ENCODE data around the gene FPR3. TPM values are rescaled to one million over a fixed set of nuclear protein-coding genes. Genes with fewer than 3 reads are reported as not detected.

FPR3 gene
- total and polyA plus RNA-seq, 10 donors, result 3.4 to 19.7 (median 9.2) TPM

DNA sequence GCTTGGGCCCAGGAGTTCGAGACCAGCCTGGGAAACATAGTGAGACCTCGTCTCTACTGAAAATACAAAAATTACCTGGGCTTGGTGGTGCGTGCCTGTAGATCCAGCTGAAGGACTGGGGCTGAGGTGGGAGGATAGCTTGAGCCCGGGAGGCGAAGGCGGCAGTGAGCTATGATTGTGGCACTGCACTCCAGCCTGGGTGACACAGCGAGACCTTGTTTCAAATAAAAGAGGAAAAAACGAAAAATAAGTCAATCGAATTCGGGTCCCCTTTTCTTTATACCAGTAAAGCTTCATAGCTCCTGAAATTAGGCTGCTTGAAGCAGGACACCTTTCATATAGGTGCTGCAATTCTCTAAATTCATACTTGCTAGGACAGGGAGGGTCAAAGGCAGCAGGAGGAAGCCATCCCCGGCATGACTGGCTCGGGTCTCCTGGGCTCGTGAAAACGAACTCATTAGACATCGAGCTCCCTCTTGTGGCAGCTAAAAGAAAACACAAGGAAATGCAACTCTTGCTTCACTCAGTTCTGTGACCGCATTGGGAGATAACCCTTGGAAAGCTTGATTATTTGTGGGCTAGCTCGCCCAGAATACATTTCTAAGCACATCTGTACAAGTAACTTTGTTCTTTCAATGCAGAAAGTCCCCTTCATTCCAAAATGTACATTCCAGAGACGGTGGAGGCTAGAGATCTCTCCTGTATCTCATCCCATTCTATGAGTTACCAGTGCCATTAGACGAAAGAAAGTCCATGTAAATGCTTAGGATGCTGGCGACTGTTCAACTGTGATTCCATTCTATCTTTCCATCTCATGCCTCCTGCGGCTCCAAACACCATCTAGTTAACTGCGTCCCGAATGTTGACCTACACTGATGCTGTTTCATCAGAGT, 17.1 kb upstream of the FPR3 start:
- Histone ChIP-seq H3K27me3 (replicated peaks in 1 of 7) (peaks cover 0 to 49% (median 0%) of the 10 kb centered on the region in 7 donors), H3K27ac (peak overlapping the region in 2 of 8 donors; percentile 60 to 73), H3K36me3 (no peaks in the 10 kb centered on the region), H3K9me3 (peaks cover 0 to 9% (median 0%) of the 10 kb centered on the region in 8 donors), H3K4me3 (peak overlapping the region in 1 of 8 donors; percentile 6), H3K4me1 (peaks cover 0 to 30% (median 8%) of the 10 kb centered on the region in 6 donors)
- DNase-seq, result peak; percentile 84
- no peak for TF ChIP-seq POLR2A (IDR thresholded peaks at IDR 0.05)
- TF ChIP-seq, protein P1, sequence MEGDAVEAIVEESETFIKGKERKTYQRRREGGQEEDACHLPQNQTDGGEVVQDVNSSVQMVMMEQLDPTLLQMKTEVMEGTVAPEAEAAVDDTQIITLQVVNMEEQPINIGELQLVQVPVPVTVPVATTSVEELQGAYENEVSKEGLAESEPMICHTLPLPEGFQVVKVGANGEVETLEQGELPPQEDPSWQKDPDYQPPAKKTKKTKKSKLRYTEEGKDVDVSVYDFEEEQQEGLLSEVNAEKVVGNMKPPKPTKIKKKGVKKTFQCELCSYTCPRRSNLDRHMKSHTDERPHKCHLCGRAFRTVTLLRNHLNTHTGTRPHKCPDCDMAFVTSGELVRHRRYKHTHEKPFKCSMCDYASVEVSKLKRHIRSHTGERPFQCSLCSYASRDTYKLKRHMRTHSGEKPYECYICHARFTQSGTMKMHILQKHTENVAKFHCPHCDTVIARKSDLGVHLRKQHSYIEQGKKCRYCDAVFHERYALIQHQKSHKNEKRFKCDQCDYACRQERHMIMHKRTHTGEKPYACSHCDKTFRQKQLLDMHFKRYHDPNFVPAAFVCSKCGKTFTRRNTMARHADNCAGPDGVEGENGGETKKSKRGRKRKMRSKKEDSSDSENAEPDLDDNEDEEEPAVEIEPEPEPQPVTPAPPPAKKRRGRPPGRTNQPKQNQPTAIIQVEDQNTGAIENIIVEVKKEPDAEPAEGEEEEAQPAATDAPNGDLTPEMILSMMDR (IDR thresholded peaks at IDR 0.05 in 8 of 11, conservative IDR thresholded peaks at IDR 0.05 in 3 of 11), result peak; percentile 45 to 90 (median 71)
- TF ChIP-seq POLR2AphosphoS5 (IDR thresholded peaks at IDR 0.05), result peak in 1 of 3 donors; percentile 68
- WGBS, 5 donors, result 35 to 39% (median 35%) methylated on average over 23 of the region's 23 CpGs
- intact Hi-C loops (cut with DNase I; ENCODE audit: low total_unique reads), result loop anchor here (5.0 kb wide), 1 partner anchor 306 kb away; no protein-coding TSS in a partner anchor

DNA sequence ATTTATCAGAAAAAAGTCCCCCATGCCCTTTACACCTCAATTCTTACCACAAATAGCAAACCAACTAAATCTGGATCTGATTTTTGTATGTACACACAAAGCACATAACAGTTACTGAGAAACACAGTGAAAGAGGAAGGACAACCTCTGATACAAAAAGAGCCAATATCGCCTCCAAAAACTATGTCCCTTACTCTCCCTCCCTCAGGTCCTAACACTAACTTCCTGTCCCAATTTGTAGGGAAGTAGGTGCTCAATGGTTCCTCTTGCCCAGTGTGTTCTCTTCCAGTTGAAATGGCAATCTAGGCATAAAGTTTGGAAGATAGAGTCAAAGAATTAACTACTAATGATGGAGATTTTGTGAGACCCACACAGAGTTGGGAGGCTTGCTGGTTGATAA, 15.8 kb upstream of the FPR3 start:
- TF ChIP-seq POLR2AphosphoS5 (IDR thresholded peaks at IDR 0.05), result no peak
- TF ChIP-seq POLR2A (IDR thresholded peaks at IDR 0.05), result no peak
- TF ChIP-seq, protein P1 (IDR thresholded peaks at IDR 0.05 in 8 of 11, conservative IDR thresholded peaks at IDR 0.05 in 3 of 11), result no peak
- intact Hi-C loops (cut with DNase I; ENCODE audit: low total_unique reads), result loop anchor here (5.0 kb wide), 1 partner anchor 307 kb away; no protein-coding TSS in a partner anchor
- no peak for DNase-seq
- Histone ChIP-seq H3K4me1 (peaks cover 0 to 40% (median 8%) of the 10 kb centered on the region in 6 donors), H3K36me3 (no peaks in the 10 kb centered on the region), H3K27ac (no peak overlapping the region), H3K27me3 (replicated peaks in 1 of 7) (peaks cover 0 to 47% (median 0%) of the 10 kb centered on the region in 7 donors), H3K9me3 (no peaks in the 10 kb centered on the region), H3K4me3 (no peak overlapping the region)
- 48 to 61% (median 54%) methylated on average over 1 of the region's 1 CpG for WGBS, 5 donors

GRCh38 chr19:51779703-51780102, 15.3 kb upstream of the FPR3 start:
- intact Hi-C loops (cut with DNase I; ENCODE audit: low total_unique reads), result loop anchor here (5.0 kb wide), 1 partner anchor 307 kb away; no protein-coding TSS in a partner anchor
- 45 to 64% (median 63%) methylated on average over 2 of the region's 2 CpGs for WGBS, 5 donors
- no peak overlapping the region for H3K27ac ChIP-seq

More at GRCh38 chr19:51779703-51780102, 15.3 kb upstream of the FPR3 start:
- Histone ChIP-seq H3K4me1 (peaks cover 0 to 45% (median 8%) of the 10 kb centered on the region in 6 donors), H3K27me3 (replicated peaks in 1 of 7) (peaks cover 0 to 42% (median 0%) of the 10 kb centered on the region in 7 donors), H3K36me3 (no peaks in the 10 kb centered on the region), H3K4me3 (no peak overlapping the region), H3K9me3 (no peaks in the 10 kb centered on the region)
- DNase-seq, result no peak
- TF ChIP-seq, protein P1 (IDR thresholded peaks at IDR 0.05 in 8 of 11, conservative IDR thresholded peaks at IDR 0.05 in 3 of 11), result no peak
- no peak for TF ChIP-seq POLR2A (IDR thresholded peaks at IDR 0.05)
- TF ChIP-seq POLR2AphosphoS5 (IDR thresholded peaks at IDR 0.05), result no peak
